ENCODE measurements around the gene AFF1.
"Not testable (repeated sequence)": the region's sequence is repeated elsewhere in the genome, so short reads cannot be mapped to it uniquely, and the experiment has no call there.

Gene AFF1

DNA sequence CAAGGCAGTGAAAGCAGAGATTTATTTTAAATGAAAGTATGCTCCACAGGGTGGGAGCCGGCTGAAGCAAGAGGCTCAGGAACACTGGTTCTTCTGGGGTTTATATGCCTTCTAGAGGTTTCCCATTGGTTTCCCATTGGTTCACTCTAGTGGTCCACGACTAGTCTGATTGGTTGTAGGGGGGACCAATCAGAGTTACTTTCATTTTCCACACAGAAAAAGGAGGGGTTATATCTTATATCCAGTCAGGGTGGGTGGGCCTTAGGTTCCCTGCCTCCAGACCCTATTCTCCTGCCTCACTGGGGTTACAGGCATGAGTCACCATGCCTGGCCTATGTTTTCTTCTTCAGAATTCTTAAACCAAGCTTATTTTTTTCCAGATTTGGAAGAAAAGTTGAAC, 184.0 kb downstream of the AFF1 start:
- no peak for DNase-seq

DNA sequence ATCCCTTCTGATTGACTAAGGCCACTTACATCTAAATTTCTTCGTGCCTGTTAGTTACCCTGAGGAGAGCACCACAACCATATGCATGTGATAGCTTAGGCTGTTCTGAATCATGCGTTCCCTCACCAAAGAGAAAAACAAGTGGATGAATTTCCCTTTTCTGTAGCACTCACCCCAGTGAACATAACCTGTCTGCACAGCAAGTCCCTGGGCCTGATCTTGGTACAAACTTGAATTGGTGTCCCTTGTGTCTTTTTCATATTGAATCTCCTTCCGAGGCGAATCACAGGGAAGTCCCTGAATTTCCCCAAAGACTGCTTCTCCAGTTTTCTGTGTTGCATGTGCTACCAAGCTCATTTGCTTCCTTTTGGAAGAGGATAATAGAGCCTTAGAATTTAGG, 185.2 kb downstream of the AFF1 start:
- no peak for DNase-seq

- DNase-seq = no peak
Measured at GRCh38 chr4:87120411-87121162, 185.8 kb downstream of the AFF1 start.

GRCh38 chr4:87121341-87122065, 186.7 kb downstream of the AFF1 start:
- DNase-seq = no peak

DNA sequence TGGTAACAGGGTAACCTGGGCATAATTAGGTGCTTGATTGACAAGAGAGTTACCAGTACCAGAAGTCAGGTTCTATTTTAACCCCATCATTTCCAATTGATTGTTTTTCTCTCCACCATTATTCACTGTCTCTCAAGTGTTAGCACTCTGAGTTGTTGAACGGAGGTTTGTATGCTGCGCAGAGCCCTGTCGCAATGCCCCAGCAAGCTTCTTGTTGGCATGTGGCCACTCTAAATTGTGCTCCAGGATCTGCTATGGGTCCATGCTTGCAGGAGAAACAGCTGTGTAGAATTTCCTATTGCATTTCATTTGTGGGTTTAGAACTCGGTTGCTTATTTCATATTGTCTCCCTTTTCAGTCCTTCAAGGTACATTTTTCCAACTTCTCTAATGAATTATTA, 187.4 kb downstream of the AFF1 start:
- DNase-seq = no peak

- DNase-seq = no peak
Measured at GRCh38 chr4:87126056-87126455, 191.2 kb downstream of the AFF1 start.

DNA sequence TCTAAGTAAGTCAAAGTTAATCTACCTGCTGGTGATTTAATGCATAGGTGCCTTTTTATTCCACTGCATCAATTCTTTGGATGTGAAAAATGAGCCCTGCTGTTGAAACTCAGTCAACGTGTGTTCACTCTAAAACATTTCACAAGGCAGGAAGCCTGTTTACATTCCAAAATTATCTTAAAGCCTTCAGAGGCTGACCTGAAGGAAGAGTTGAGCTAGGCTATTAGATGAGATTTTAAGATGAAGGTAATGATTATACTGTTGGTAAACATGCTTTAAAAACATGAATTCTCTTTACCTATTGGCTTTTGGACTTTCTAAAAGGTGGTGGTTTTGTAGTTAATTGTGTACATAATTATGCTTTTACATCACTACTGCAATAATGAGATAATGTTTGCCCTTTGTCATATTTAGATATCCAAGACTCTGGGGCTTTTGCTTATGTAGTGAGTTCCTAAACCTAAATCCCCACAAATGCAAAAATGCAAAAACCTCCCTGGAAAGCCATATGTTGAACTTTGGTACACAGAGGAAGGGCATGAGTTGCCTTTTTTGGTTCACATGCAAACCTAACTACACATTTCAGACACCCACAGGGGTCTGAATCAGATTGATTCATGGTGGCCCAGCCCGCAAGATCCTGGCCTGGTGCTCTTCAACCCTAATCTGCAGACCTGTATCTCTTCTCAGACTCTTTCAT, 193.3 kb downstream of the AFF1 start:
- DNase-seq = no peak

DNA sequence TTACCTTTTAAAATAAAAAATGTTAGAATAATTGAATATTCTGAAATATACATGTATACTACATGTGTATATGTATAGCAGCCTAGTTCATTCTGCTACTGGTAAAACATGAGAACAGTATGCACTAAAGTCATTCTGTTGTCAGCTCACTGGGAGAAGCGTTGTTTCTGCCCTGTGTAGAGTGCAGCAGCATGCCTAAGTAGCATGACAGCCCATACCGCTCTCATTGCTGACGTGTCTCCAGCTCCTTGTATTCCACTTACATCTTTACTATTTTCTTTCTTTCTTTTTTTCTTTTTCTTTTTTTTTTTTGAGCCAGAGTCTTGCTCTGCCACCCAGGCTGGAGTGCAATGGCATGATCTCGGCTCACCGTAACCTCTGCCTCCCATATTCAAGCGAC, 194.9 kb downstream of the AFF1 start:
- no peak for DNase-seq

DNA sequence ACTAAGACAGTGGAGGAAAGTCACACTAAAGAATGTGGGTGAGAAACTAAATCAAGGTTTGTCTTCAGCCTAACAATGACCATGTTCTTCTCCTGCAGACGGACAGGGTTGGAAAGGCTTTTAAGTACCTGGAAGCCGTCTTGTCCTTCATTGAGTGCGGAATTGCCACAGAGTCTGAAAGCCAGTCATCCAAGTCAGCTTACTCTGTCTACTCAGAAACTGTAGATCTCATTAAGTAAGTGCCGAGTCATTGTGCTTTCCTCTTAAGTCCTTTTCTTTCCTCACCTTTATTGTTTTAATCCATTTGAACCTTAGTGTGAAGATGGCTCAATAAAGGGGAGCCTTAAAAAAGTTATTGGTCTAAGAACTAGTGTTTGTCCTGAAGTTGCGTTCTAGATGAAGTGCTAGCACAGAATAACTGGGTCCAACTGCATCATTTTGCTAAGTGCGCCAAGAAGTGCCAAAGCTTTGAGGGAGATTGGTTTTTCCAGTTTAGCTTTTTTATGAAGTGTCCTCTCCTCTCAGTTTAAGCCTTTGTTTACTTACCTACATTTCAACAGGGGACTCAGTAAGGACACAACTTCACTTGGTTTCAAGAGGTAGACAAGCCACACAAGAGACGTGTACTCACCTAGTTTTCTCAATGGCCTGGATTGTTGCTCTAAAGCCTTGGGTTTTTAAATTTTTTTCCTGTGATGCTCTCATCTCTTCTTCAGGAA, 196.3 kb downstream of the AFF1 start:
- DNase-seq = no peak

DNA sequence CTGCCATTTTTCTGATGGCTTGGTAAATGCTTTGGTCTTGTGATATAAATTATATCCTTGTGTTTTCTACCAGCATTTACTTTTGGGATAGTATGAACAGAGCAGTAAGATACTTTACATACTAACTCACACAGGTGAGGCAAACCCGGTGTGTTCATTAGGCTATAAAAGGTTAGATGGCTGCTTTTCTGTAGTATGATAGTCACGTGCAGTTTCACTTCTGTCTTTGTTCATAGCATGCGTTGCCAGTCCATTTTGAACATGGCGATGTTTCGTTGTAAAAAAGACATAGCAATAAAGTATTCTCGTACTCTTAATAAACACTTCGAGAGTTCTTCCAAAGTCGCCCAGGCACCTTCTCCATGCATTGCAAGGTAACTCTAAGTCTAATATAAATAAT, 197.2 kb downstream of the AFF1 start:
- no peak for DNase-seq

GRCh38 chr4:87133183-87133582, 198.4 kb downstream of the AFF1 start:
- DNase-seq = no peak

GRCh38 chr4:87134122-87134521, 199.3 kb downstream of the AFF1 start:
- DNase-seq = no peak

DNA sequence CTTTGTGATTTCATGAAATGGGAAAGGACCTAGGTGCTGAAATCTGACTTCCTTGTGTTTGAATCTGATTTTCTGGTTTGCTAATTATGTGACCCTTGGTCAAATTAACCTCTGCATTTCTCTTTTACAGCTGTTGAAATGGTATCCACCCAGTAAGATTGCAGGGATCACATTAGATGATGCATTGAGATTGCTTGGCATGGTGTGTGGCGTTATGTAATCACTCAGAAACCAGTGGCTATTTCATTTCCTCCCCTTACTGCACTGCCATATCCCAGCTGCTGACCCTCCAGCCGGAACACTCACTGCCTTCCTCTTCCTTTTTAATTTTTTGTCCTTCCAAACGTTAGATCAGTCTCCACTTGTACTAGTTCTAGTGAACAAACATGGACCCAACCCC, 206.6 kb downstream of the AFF1 start:
- no peak for DNase-seq

- DNase-seq = no peak
Measured at GRCh38 chr4:87144356-87144755, 209.5 kb downstream of the AFF1 start.

DNA sequence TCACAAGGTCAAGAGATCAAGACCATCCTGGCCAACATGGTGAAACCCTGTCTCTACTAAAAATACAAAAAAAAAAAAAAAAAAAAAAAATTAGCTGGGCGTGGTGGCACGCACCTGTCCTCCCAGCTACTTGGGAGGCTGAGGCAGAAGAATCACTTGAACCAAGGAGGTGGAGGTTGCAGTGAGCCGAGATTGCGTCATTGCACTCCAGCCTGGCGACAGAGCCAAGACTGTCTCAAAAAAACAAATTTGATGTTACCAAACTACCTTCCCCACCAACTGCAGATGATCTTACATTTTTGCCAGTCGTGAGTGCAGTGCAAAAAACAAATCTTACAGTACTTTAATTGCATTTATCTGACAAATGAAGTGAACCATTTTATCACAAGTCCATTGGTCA, 211.1 kb downstream of the AFF1 start:
- not testable (repeated sequence) for DNase-seq

DNA sequence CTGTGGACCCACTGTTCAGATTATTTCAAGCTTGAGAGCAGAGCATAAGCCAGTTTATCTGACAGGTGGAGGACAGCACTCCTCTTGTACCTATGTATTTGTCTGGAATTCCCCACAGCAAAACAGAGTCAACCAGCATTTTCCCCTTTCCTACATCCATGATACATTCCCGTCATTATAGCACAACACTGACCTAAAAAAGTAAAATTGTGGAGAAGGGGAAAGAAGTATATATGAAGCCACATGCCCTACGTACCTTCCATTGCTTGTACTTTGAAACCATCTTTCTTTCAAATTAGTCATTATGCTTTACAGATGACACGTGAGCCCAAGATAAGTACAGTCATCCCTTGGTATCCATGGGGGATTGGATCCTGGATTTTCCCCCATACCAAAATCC, 212.3 kb downstream of the AFF1 start:
- no peak for DNase-seq

DNA sequence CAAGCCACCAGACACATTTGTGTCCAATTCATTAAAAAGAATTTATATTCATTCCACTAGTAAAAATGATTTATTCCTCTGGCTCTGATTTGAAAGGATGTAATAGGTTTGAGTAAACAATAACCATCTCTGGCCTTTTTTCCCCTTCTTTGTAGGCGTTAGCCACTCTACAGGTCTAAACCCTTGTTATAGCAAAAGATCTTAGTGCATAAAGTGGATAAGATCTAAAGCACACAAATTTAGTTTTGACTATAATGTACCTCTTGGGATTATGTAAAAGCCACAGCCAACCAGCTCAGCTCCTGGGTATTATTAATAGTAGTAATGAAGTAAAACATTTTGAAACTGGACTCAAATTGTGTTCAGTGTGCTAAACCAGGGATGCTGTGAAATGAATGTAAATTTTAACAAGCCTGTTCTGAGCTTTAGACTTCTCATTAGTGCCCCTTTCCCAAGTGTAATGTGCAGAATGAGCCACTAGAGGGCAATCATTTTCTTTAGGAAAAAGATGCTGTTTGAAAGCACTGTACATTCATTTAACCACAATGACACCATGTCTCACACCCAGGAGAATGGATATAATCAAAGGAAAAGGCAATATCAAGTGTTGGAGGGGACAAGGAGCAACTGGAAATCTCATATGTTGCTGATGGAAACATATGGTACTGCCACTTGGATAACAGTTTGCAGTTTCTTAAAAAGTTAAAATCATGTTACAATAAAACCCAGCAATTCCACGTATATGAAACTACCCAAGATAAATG, 215.9 kb downstream of the AFF1 start:
- DNase-seq = no peak

- DNase-seq = no peak
Measured at GRCh38 chr4:87151730-87152129, 216.9 kb downstream of the AFF1 start.

DNA sequence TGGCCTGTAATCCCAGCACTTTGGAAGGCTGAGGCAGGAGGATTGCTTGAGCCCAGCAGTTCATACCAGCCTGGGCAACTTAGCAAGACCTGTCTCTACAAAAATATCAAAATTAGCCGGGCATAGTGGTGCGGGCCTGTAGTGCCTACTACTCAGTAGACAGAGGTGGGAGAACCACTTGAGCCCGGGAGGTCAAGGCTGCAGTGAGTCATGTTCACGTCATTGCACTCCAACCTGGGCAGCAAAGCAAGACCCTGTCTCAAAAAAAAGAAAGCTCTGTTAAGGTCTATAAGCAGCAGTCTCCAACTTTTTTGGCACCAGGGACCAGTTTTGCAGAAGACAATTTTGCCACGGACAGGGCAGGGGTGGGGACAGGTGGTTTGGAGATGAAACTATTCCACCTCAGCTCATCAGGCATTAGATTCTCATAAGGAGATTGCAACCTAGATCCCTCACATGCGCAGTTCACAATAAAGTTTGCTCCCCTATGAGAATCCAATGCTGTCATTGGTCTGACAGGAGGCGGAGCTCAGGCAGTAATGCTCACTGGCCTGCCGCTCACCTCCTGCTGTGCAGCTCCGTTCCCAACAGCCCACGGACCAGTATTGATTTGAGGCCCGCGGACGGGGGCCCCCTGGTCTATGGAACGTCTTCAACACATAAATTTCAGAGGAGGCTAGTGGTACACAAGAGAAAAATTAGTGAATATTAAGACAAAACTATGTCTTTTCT, 217.7 kb downstream of the AFF1 start:
- DNase-seq = no peak

DNA sequence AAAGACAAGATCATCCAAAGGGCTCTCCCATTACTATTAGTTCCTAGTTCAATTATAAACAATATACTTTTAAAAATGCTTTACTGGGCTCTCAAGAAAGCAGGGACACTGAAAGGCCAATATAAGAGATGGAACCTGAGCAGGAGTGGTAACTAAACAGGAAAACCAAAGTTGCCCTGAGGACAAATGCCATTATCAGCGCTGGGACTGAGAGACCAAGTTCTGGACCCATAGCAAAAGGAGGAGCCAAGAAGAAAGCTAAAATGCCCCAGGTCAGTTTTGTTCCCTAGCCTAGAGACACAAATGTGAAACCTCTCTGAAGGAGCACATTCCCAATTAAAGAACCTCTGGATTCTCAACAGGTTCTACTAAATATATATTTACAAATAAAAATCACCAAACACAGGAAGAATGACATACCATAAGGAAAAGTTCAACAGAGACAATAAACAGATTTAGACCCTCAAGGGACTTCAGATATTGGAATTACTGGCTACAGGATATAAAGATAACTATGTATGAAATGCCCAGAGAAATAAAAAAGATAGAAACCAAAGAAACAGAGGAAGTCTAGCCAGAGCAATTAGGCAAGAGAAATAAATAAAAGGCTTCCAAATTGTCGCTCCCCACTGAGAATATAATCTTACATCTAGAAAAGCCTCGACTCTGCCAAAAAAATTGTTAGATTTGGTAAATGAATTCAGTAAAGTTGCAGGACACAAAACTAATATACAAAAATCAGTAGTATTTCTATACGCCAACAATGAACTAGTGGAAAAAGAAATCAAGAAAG, 218.5 kb downstream of the AFF1 start:
- DNase-seq = no peak

- no peak for DNase-seq
Measured at GRCh38 chr4:87165892-87166291, 231.1 kb downstream of the AFF1 start.

All from CD4-positive, alpha-beta T cell treated with Interleukin-15 for 1 hour (primary cell).